Astrocyte (in vitro differentiated cells and primary cell): ENCODE data around the gene CRY2.

ENCODE experiments used
- EZH2 ChIP-seq: IDR thresholded peaks from 2 replicates; pipeline ENCODE4 v1.6.1; 2012; ENCODE audit warnings: mild to moderate bottlenecking, low read length, inconsistent platforms; ENCODE audit not compliant: insufficient read depth
- TF ChIP-seq, protein P1 (sequence below): IDR thresholded peaks from 2 replicates; pipeline ENCODE4 v1.5.1; 2011; ENCODE audit warnings: low read depth, mild to moderate bottlenecking, inconsistent platforms, low read length, moderate library complexity; ENCODE audit not compliant: insufficient read depth

DNA sequence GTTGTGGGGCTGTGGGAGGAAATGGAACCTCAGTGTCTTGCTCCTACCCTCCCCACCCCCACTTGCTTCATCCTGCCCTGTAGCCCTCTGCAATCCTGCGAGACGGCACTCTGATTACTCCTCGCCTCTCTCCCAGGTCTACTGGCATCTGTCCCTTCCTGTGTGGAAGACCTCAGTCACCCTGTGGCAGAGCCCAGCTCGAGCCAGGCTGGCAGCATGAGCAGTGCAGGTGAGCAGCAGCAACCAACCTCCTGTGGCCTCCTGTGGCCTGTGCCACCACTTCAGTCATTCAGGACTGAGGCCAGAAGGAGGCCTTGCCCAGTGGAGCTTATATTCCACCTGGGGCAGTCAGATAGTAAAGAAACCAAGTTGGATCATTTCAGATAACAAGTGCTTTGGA, 23.4 kb downstream of the CRY2 start:
- TF ChIP-seq, protein P1, sequence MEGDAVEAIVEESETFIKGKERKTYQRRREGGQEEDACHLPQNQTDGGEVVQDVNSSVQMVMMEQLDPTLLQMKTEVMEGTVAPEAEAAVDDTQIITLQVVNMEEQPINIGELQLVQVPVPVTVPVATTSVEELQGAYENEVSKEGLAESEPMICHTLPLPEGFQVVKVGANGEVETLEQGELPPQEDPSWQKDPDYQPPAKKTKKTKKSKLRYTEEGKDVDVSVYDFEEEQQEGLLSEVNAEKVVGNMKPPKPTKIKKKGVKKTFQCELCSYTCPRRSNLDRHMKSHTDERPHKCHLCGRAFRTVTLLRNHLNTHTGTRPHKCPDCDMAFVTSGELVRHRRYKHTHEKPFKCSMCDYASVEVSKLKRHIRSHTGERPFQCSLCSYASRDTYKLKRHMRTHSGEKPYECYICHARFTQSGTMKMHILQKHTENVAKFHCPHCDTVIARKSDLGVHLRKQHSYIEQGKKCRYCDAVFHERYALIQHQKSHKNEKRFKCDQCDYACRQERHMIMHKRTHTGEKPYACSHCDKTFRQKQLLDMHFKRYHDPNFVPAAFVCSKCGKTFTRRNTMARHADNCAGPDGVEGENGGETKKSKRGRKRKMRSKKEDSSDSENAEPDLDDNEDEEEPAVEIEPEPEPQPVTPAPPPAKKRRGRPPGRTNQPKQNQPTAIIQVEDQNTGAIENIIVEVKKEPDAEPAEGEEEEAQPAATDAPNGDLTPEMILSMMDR: no peak
- no peak for TF ChIP-seq EZH2
